ENCODE measurements around the gene CACHD1.
"Not testable (repeated sequence)": the region's sequence is repeated elsewhere in the genome, so short reads cannot be mapped to it uniquely, and the experiment has no call there.

CACHD1 gene

GRCh38 chr1:64675718-64676345, 205.9 kb downstream of the CACHD1 start:
- no peak for DNase-seq

GRCh38 chr1:64676386-64676785, 206.5 kb downstream of the CACHD1 start:
- no peak for DNase-seq

GRCh38 chr1:64677532-64677931, 207.6 kb downstream of the CACHD1 start:
- no peak for DNase-seq

GRCh38 chr1:64678366-64678765, 208.4 kb downstream of the CACHD1 start:
- DNase-seq = no peak

- DNase-seq = no peak
Observed at GRCh38 chr1:64679177-64679576, 209.2 kb downstream of the CACHD1 start.

GRCh38 chr1:64680599-64680998, 210.7 kb downstream of the CACHD1 start:
- DNase-seq = no peak

- DNase-seq = no peak
Observed at GRCh38 chr1:64681043-64681442, 211.1 kb downstream of the CACHD1 start.

- no peak for DNase-seq
Observed at GRCh38 chr1:64683419-64683818, 213.5 kb downstream of the CACHD1 start.

- no peak for DNase-seq
Observed at GRCh38 chr1:64685217-64685616, 215.3 kb downstream of the CACHD1 start.

GRCh38 chr1:64685765-64686341, 215.9 kb downstream of the CACHD1 start:
- no peak for DNase-seq

- DNase-seq = no peak
Observed at GRCh38 chr1:64686828-64687724, 217.1 kb downstream of the CACHD1 start.

GRCh38 chr1:64687725-64688327, 217.9 kb downstream of the CACHD1 start:
- DNase-seq = no peak

GRCh38 chr1:64691626-64692025, 221.7 kb downstream of the CACHD1 start:
- no peak for DNase-seq

- DNase-seq = no peak
Observed at GRCh38 chr1:64692911-64693310, 223.0 kb downstream of the CACHD1 start.

GRCh38 chr1:64693406-64693805, 223.5 kb downstream of the CACHD1 start:
- no peak for DNase-seq

- DNase-seq = no peak
Observed at GRCh38 chr1:64696879-64697278, 226.9 kb downstream of the CACHD1 start.

GRCh38 chr1:64699327-64699726, 229.4 kb downstream of the CACHD1 start:
- no peak for DNase-seq

GRCh38 chr1:64701071-64701470, 231.1 kb downstream of the CACHD1 start:
- no peak for DNase-seq

GRCh38 chr1:64701886-64702285, 232.0 kb downstream of the CACHD1 start:
- no peak for DNase-seq

- not testable (repeated sequence) for DNase-seq
Observed at GRCh38 chr1:64702670-64703069, 232.7 kb downstream of the CACHD1 start.

GRCh38 chr1:64703600-64703999, 233.7 kb downstream of the CACHD1 start:
- DNase-seq = no peak

GRCh38 chr1:64705591-64705990, 235.7 kb downstream of the CACHD1 start:
- DNase-seq = no peak

GRCh38 chr1:64711266-64711665, 241.3 kb downstream of the CACHD1 start:
- no peak for DNase-seq

- DNase-seq = no peak
Observed at GRCh38 chr1:64712049-64712448, 242.1 kb downstream of the CACHD1 start.
